Large intestine (tissue), 3 donors: ENCODE results near the gene TIMELESS. TPM values are rescaled to one million over a fixed set of nuclear protein-coding genes. Genes with fewer than 3 reads are reported as not detected.
A peak's percentile ranks its signal among the peaks of the same experiment; 100 is the strongest.
"Not testable (repeated sequence)": the region's sequence is repeated elsewhere in the genome, so short reads cannot be mapped to it uniquely, and the experiment has no call there.

Experiments
- DNase-seq, 2 donors: peaks; one replicate each; pipeline versions ENCODE4 v3.0.0 to v3.0.0-alpha.2; 2013
- H3K27ac ChIP-seq: one replicate; pipeline ENCODE4 v1.5.1; 2013; ENCODE audit warnings: low read length
- H3K27me3 ChIP-seq: 2 replicates; pipeline ENCODE4 v1.6.1; 2013; ENCODE audit warnings: low read length; ENCODE audit not compliant: control insufficient read depth, insufficient read depth
- H3K36me3 ChIP-seq: 2 replicates; pipeline ENCODE4 v1.6.1; 2013; ENCODE audit warnings: low read length; ENCODE audit not compliant: control insufficient read depth, insufficient read depth
- H3K4me1 ChIP-seq: one replicate; pipeline ENCODE4 v1.6.1; 2013; ENCODE audit warnings: low read length; ENCODE audit not compliant: control insufficient read depth, insufficient read depth
- H3K4me3 ChIP-seq: one replicate; pipeline ENCODE4 v1.5.1; 2013; ENCODE audit warnings: low read length
- H3K9me3 ChIP-seq: one replicate; pipeline ENCODE4 v1.6.1; 2013; ENCODE audit warnings: mild to moderate bottlenecking, low read depth, low read length, moderate library complexity; ENCODE audit not compliant: control insufficient read depth
- WGBS: methylation state at CpG from one replicate; pipeline ENCODE4 v1.1.5; 2013; ENCODE audit warnings: low lambda C conversion rate; ENCODE audit not compliant: insufficient coverage; 5-methylcytosine and 5-hydroxymethylcytosine counted together
- polyA plus RNA-seq: library from polyadenylated mRNA; unstranded; fragments of 120-200 nt; gene quantifications from one replicate; pipeline ENCODE4 v1.2.1, GENCODE V29; 2013

The TIMELESS gene
- polyA plus RNA-seq, 1 donor: 21.4 TPM

DNA sequence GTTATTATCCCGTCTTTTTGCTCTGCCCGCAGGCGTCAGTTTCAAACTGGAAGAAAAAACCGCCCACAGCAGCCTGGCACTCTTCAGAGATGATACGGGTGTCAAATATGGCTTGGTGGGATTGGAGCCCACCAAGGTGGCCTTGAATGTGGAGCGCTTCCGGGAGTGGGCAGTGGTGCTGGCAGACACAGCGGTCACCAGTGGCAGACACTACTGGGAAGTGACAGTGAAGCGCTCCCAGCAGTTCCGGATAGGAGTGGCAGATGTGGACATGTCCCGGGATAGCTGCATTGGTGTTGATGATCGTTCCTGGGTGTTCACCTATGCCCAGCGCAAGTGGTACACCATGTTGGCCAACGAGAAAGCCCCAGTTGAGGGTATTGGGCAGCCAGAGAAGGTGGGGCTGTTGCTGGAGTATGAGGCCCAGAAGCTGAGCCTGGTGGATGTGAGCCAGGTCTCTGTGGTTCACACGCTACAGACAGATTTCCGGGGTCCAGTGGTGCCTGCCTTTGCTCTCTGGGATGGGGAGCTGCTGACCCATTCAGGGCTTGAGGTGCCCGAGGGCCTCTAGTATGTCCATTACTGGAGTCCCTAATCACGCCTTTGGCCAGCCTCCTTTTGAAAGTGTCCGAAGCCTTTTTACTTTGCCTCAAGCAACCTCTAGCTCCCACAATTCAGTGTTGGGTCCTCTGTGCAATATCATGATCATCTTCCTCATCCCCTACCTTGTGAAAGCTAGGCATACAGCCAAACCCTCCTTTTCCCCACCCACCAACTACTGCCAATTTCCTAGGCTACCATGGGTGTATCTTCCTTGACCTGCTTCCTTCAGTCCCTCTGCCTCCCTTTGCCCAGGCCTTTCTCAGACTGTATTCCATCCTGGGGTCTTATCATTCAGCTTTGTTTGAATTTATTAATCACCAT is 20.0 kb upstream of the TIMELESS start:
- peak overlapping the region; percentile 72 for H3K4me3 ChIP-seq
- DNase-seq: no peak
- H3K27ac ChIP-seq: peak overlapping the region; percentile 97

DNA sequence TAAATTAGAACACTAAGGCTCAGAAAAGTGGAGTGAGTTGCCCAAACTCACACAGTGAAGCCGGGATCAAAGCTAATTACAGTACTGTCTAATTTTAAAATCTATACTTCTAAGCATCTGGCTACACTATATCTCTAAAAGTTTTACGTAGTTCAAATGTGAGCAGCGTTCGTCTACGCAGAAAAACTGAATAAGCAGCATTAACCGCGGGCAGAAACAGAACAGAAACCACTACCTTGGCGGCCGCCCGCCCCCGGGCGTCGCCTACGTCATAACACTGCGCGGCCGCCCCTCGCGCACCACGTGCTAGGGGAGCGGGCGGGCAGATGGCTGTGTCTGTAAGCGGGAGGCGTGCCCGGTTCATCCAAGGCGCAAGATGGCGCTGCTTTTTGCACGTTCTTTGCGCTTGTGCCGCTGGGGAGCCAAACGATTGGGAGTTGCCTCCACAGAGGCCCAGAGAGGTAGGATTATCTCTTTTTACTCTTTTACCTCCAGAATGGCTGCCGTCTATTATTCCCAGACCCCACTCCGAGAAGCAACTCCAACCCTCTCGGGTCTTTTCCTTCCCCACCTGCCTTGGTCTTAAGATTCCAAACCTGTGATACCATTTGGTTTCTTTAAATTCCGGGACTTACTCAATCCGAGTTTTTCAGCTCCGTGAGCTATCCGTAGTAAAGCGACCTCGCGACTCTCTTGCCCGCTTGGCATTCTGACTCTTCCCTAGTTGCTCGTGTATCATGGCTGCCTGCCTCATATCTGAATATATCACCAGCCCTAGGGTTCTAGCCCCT is 19.2 kb upstream of the TIMELESS start, which contains the start of gene SPRYD4:
TSS of gene SPRYD4 (plus strand) at position 363 of the 791 bp plus-strand sequence. CDS start at position 377, 14 bp downstream.
- no peaks in the 10 kb centered on the region for H3K27me3 ChIP-seq
- H3K27ac ChIP-seq: peak within 1 kb of the TSS; percentile 97
- H3K9me3 ChIP-seq: no peaks in the 10 kb centered on the region
- H3K4me1 ChIP-seq: peaks cover 8% of the 10 kb centered on the region
- H3K36me3 ChIP-seq: peaks cover 15% of the 10 kb centered on the region
- WGBS: 0% methylated on average over 1 of the region's 43 CpGs
- peak within 1 kb of the TSS; percentile 72 for H3K4me3 ChIP-seq
- DNase-seq: peak; percentile 92 to 94

More for the DNA sequence above, 20.0 kb upstream of the TIMELESS start:
- H3K27me3 ChIP-seq: no peaks in the 10 kb centered on the region
- H3K36me3 ChIP-seq: peaks cover 16% of the 10 kb centered on the region
- WGBS: no CpG with 5 or more reads among the region's 19 CpGs
- no peaks in the 10 kb centered on the region for H3K9me3 ChIP-seq
- peaks cover 8% of the 10 kb centered on the region for H3K4me1 ChIP-seq

DNA sequence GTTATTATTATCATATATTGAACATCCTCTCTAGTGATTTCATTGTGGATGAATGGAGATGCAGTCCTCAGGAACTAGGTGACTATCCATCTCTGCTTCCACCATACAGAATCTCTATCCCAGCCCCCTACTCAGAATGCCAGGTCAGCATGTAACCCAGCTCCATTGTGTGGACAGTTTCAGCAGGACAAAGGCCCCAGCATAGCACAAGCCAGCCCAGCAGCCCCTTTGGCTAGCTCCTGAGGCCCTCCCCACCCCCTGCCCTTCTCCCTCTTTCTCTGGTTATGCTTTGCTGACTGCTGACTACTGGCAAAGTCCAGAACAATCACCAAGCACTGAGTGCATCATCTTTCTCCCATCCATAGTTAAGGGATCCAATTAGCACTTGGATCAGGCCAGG is 13.3 kb upstream of the TIMELESS start:
- Histone ChIP-seq H3K27ac (no peak overlapping the region), H3K27me3 (no peaks in the 10 kb centered on the region), H3K4me1 (no peaks in the 10 kb centered on the region), H3K4me3 (no peak overlapping the region), H3K36me3 (no peaks in the 10 kb centered on the region), H3K9me3 (no peaks in the 10 kb centered on the region)
- DNase-seq: no peak

DNA sequence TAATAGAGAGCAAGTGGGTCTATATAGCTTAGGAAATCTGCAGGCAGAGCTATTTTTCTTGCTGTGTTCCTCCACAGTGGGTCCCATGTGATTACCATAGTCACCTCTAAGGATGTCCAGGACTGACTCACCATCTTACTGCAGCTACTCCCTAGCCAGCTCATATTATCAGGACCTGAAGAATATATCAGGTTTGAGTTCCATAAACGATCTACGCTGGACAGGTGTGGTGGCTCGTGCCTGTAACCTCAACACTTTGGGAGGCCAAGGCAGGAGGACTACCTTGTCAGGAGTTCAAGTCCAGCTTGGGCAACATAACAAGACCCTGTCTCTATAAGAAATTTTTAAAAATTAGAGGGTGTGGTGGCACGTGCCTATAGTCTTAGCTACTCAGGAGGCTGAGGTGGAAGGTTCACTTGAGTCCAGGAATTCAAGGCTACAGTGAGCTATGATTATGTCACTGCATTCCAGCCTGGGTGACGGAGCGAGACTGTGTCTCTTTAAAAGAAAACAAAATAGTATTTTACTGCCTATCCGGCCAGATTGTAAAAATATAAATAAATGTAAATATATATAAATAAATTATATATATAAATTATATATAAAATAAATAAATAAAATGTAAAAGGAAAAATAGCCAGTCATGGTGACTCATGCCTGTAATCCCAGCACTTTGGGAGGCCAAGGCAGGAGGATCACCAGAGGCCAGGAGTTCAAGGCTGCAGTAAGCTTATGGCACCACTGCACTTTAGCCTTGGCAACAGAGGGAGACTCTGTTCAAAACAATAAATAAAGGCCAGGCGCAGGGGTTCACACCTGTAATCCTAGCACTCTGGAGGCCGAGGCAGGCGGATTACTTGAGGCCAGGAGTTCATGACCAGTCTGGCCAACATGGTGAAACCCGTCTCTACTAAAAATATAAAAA is 12.3 kb upstream of the TIMELESS start:
- 100% methylated on average over 1 of the region's 11 CpGs for WGBS
- H3K27ac ChIP-seq: no peak overlapping the region
- H3K27me3 ChIP-seq: no peaks in the 10 kb centered on the region

DNA sequence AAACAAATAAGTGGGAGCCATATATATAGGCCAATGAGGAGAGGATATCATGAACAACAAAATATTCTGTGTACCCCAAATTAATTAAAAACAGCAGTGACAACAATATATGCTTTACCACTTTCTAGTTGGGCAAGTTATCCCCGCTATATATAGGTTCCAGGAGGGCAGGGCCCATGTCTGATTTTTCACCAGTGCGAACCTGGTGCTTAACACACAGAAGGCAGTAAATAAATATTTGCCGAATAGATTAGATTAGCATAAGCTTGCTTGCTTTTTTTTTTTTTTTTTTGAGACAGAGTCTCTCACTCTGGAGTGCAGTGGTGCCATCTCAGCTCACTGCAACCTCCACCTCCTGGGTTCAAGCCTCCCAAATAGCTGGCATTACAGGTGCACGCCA is 8.6 kb upstream of the TIMELESS start:
- no peaks in the 10 kb centered on the region for H3K27me3 ChIP-seq
- H3K4me3 ChIP-seq: no peak overlapping the region
- no peaks in the 10 kb centered on the region for H3K36me3 ChIP-seq
- no peak overlapping the region for H3K27ac ChIP-seq
- no peak for DNase-seq
- WGBS: no CpG with 5 or more reads among the region's 4 CpGs
- H3K4me1 ChIP-seq: no peaks in the 10 kb centered on the region
- no peaks in the 10 kb centered on the region for H3K9me3 ChIP-seq

More for the DNA sequence above, 12.3 kb upstream of the TIMELESS start:
- H3K9me3 ChIP-seq: no peaks in the 10 kb centered on the region
- H3K4me3 ChIP-seq: no peak overlapping the region
- DNase-seq: no peak
- H3K4me1 ChIP-seq: no peaks in the 10 kb centered on the region
- H3K36me3 ChIP-seq: no peaks in the 10 kb centered on the region

DNA sequence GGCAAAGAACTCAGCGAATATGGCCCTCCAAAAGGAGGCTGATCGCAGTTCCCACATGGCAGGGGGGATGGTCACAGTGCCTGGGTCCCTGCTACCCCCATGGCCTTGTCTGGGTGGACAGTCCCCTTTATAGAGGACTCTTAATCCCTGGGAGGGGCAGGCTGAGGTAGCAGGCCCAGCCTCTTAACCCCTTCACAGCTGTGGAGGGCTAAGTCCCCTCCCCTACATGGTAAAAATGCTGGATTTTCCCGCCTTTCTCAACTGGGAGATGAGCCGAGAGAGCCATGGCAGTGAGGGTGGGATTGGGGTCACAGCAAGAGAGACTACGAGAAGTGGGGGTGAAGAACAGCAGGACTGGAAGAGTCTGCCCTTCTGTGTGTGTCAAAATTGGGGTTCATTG is 5.3 kb upstream of the TIMELESS start, which contains the start of gene MIP:
TSS of gene MIP (minus strand) at position 101 of the 400 bp plus-strand sequence. CDS start at position 57, 44 bp downstream.
- no peak for DNase-seq
- Histone ChIP-seq H3K27ac (no peak within 1 kb of the TSS), H3K27me3 (no peaks in the 10 kb centered on the region), H3K36me3 (no peaks in the 10 kb centered on the region), H3K4me3 (no peak within 1 kb of the TSS), H3K4me1 (peaks cover 3% of the 10 kb centered on the region), H3K9me3 (no peaks in the 10 kb centered on the region)
- no CpG with 5 or more reads among the region's 5 CpGs for WGBS

DNA sequence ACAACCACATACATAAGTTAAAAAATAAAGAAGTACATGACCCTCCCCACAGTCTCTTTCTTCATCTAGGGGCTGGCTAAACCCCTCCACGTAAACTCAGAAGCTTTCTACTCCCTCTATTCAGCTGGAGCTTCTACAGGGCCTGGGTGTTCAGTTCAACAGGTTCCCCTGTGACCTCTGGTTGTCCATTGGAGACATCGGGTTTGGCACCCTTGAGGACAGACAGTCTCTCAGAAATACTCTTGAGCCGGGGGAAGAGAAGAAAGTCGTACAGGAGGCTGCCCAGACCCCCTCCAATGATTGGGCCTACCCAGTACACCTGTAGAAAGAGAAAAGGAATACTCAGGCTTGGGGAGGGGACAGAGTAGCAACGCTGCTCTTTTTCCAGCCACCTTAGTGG is 1.9 kb upstream of the TIMELESS start:
- Histone ChIP-seq H3K27ac (no peak overlapping the region), H3K36me3 (no peaks in the 10 kb centered on the region), H3K4me3 (no peak overlapping the region), H3K4me1 (peaks cover 6% of the 10 kb centered on the region), H3K9me3 (no peaks in the 10 kb centered on the region), H3K27me3 (no peaks in the 10 kb centered on the region)
- no CpG with 5 or more reads among the region's 5 CpGs for WGBS
- no peak for DNase-seq

DNA sequence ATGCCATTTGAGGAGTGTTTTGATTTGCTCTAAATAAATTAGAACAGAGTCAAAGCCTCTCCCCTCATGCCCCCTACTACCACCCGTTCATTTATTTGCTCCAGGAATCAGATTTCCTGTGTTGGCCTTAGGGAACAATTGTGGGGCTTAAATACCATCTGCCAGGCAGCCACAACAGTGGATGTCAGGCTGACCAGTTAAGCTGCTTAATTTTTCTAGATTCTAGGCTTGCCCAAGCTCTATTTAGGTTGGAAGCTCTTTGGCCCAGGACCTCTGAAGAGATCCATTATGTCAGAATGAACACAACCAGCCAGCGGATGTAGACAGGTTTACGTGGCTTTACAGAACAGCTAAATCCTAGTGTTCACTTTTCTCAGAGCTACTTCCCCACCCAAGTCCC is 1.0 kb upstream of the TIMELESS start:
- WGBS: no CpG with 5 or more reads among the region's 3 CpGs
- Histone ChIP-seq H3K36me3 (no peaks in the 10 kb centered on the region), H3K4me3 (no peak overlapping the region), H3K27ac (no peak overlapping the region), H3K27me3 (no peaks in the 10 kb centered on the region), H3K9me3 (no peaks in the 10 kb centered on the region), H3K4me1 (peaks cover 6% of the 10 kb centered on the region)
- no peak for DNase-seq

DNA sequence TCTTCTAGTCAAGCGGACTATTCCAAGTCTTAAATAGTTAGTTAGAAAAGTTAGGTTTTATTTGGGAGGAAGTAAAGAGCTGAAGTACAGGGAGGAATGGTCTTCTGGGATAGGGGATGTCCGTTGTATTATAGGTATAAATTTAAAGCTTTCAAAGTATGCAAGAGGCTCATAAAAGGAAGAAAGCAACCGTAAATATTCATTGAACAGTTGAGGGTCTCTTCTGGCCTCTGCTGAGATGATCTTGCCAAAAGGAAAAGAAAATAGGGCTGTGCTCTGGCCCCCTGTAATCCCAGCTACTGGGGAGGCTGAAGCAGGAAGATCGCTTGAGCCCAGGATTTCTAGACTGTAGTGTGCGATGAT is 377 bp upstream of the TIMELESS start:
- WGBS: 0% methylated on average over 1 of the region's 5 CpGs
- Histone ChIP-seq H3K4me3 (peak overlapping the region; percentile 76), H3K27ac (peak overlapping the region; percentile 94), H3K9me3 (no peaks in the 10 kb centered on the region), H3K4me1 (peaks cover 6% of the 10 kb centered on the region), H3K36me3 (no peaks in the 10 kb centered on the region), H3K27me3 (no peaks in the 10 kb centered on the region)
- no peak for DNase-seq

DNA sequence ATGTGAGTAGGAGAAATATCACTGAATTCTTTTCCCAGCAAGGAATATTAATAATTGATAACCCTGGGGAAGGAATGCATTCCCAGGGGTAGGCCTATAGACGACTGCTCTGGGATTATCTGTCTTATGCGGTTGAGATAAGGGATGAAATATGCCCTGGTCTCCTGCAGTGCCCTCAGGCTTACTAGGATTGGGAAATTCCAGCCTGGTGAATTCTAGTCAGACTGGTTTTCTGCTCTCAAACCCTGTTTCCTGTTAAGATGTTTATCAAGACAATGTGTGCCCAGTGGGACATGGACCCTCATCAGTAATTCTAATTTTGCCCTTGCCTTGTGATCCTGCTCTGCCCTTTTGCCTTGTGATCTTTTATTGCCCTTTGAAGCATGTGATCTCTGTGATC is 6.0 kb downstream of the TIMELESS start:
- H3K27ac ChIP-seq, H3K4me3 ChIP-seq, DNase-seq, H3K27me3 ChIP-seq, H3K36me3 ChIP-seq, H3K4me1 ChIP-seq, H3K9me3 ChIP-seq: not testable (repeated sequence)
- WGBS: no CpG with 5 or more reads among the region's 2 CpGs
